SK-N-SH (cell line): ENCODE results near the gene ATP5F1E. TPM values are rescaled to one million over a fixed set of nuclear protein-coding genes. Genes with fewer than 3 reads are reported as not detected.

ENCODE experiments used
- REST ChIP-seq: IDR thresholded peaks from 2 replicates; pipeline ENCODE4 v1.6.1; 2012; ENCODE audit warnings: mild to moderate bottlenecking, low read depth, low read length, moderate library complexity
- polyA plus RNA-seq, 3 experiments: library from polyadenylated mRNA; depleted of rRNA; stranded (reverse); fragments of >200 nt; gene quantifications; 2 replicates each; pipeline ENCODE4 v1.2.3, GENCODE V29; 2012

The ATP5F1E gene
- polyA plus RNA-seq, 1 of the 3 experiments (the other 2 are of a cell fraction), result 60.8 TPM

DNA sequence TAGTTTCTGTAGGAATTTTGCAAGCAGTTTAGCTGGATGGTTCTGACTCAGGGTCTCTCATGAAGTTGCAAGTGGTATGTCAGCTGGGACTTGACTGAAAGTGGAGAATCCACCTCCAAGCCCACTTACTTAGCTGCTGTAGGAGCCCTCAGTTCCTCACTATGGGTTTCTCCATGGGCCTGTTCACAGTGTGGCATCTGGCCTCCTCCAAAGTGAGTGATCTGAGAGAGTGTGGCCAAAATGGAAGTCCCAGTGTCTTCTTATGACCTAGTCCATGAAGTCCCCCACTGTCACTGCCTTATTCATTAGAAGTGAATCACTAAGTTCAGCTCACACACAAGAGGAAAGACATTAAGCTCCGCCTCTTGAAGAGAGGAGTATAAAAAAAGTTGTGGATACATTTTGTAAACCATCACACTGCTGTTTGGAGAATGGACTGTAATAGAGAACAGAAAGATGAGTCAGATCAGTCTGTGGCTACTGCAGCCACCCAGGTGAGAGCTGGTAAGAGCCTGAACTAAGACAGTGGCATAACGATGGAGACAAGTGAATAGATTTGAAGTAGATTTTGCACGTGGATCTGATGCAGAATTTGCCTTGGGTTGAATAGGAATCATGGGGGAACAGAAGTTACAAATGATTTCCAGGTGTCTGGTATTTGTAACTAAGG lies 55.9 kb downstream of the ATP5F1E start (continued):
- no peak for TF ChIP-seq REST

Other genes starting within 250 kb of the ATP5F1E start
- gene GNAS-AS1, start 181.4 kb downstream of the ATP5F1E start, polyA plus RNA-seq (2012; rRNA removed), result 1.2 and 1.5 TPM in 2 replicates
- 1,011 and 1,562 TPM in 2 replicates for gene GNAS, start 179.6 kb downstream of the ATP5F1E start, polyA plus RNA-seq (2012; rRNA removed)
- gene NELFCD, start 51.1 kb downstream of the ATP5F1E start, polyA plus RNA-seq (2012; rRNA removed), result 90.0 and 94.8 TPM in 2 replicates
- 0.03 and 0.05 TPM in 2 replicates for gene CTSZ, start 25.1 kb downstream of the ATP5F1E start, polyA plus RNA-seq (2012; rRNA removed)
- gene TUBB1, start 12.9 kb downstream of the ATP5F1E start, polyA plus RNA-seq (2012; rRNA removed), result 0.02 TPM in 1 of 2 replicates, not detected in the other
- 20.9 and 27.4 TPM in 2 replicates for gene PRELID3B, start 10.5 kb upstream of the ATP5F1E start, polyA plus RNA-seq (2012; rRNA removed)
- gene ZNF831, start 131.5 kb upstream of the ATP5F1E start, polyA plus RNA-seq (2012; rRNA removed), result not detected in 2 replicates